AG09309 (cell line): ENCODE results near the gene FOXR1.
"Not testable (repeated sequence)": the region's sequence is repeated elsewhere in the genome, so short reads cannot be mapped to it uniquely, and the experiment has no call there.

Experiments used
- DNase-seq: peaks from one replicate; pipeline ENCODE4 v3.0.0-alpha.2; 2010; ENCODE audit warnings: low read depth
- H3K4me3 ChIP-seq: 2 replicates; pipeline ENCODE4 v1.5.1; 2011; ENCODE audit warnings: mild to moderate bottlenecking, low read depth, low read length, moderate library complexity; ENCODE audit not compliant: control insufficient read depth
- TF ChIP-seq, protein P1 (sequence below): IDR thresholded peaks from 2 replicates; pipeline ENCODE4 v1.5.1; 2011; ENCODE audit warnings: mild to moderate bottlenecking, low read depth, low read length, inconsistent platforms; ENCODE audit not compliant: insufficient read depth, control insufficient read depth; ENCODE audit errors: missing control alignments

Gene FOXR1

DNA sequence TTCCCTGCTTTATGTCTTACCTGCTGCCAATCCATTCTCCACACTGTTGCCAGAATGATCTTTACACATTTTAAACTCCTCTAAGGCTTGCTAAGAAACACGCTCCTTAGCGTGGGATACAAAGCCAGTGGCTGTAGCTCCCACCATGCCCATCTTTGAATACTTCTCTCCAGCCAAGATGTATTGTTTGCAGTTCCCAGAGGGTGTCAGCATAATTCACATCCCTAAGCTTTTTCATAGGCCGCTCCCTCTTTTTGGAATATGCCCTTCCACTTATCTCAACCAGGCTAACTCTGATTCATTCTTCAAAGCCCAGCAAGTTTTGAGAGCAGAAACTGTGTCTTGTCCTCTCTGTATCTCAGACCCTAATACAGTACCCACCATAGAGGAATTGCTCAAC lies 23.6 kb upstream of the FOXR1 start:
- DNase-seq: no peak
- TF ChIP-seq, protein P1, sequence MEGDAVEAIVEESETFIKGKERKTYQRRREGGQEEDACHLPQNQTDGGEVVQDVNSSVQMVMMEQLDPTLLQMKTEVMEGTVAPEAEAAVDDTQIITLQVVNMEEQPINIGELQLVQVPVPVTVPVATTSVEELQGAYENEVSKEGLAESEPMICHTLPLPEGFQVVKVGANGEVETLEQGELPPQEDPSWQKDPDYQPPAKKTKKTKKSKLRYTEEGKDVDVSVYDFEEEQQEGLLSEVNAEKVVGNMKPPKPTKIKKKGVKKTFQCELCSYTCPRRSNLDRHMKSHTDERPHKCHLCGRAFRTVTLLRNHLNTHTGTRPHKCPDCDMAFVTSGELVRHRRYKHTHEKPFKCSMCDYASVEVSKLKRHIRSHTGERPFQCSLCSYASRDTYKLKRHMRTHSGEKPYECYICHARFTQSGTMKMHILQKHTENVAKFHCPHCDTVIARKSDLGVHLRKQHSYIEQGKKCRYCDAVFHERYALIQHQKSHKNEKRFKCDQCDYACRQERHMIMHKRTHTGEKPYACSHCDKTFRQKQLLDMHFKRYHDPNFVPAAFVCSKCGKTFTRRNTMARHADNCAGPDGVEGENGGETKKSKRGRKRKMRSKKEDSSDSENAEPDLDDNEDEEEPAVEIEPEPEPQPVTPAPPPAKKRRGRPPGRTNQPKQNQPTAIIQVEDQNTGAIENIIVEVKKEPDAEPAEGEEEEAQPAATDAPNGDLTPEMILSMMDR: no peak
- H3K4me3 ChIP-seq: no peak overlapping the region

DNA sequence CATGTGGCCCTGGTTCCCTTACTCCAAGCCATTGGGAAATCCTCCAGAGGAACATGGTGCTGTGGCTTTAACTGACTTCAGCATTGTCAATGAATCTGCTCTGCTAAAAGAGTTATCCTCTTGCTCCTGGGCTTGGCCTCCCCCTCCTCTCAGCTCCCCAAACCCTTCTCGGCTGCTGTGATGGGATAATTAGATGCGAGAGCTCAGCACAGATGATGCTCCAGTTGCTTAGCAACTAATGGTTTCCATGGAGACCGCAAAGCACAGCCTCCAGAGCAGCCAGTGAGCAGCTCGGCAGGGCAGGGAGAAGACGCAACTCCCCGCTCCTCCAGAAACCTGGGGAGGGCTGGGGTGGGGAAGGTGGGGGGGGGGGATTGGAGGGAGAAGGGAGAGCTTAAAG lies 18.3 kb upstream of the FOXR1 start:
- no peak overlapping the region for H3K4me3 ChIP-seq
- DNase-seq: no peak
- TF ChIP-seq, protein P1: no peak

DNA sequence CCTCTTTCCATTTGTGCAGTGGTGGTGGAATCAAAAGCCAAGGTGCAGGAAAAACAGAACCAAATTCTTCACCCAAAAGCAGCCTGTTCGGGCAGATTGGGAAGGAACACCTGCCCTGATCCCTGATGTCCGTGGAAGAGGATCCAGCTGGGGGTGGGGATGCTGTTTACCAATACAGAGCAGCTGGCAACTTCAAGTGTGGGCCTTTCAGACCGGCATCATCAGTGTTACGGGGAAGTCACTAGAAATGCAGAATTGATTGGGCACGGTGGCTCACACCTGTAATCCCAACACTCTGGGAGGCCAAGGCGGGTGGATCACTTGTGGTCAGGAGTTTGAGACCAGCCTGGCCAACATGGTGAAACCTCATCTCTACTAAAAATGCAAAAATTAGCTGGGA lies 17.6 kb upstream of the FOXR1 start:
- not testable (repeated sequence) for H3K4me3 ChIP-seq, DNase-seq

DNA sequence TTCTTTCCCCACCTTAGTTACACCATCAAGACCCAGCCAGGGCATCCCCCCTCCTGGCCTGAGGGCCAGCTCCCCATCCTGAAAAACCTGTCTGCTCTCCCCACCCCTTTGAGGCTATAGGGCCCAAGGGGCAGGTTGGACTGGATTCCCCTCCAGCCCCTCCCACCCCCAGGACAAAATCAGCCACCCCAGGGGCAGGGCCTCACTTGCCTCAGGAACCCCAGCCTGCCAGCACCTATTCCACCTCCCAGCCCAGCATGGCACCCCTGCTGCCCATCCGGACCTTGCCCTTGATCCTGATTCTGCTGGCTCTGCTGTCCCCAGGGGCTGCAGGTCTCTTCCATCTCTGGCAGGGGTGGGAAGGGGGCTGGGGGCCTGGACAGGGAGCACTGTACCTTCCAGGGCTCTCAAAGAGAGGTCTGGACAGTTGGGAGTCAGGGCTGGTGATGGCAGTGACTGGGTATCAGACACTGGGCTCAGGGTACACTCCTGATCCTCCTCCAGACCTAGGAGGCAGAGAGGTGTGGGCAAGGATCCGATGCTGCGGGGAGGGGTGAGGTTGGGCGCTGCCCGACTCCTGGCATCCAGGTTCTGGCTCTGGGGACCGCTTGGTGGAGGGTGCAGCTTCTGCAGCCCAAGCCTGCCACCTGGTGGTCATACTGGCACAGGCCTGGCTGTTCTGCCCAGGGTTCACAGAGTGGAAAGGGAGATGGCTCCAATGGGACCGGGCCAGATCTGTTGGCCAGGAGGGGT lies 15.3 kb upstream of the FOXR1 start, which contains the start of gene UPK2:
UPK2 (plus strand) TSS at position 205 of the 753 bp plus-strand sequence; CDS start at position 258, 53 bp downstream.
- TF ChIP-seq, protein P1: peak; percentile 97
- peak; percentile 25 for DNase-seq
- H3K4me3 ChIP-seq: no peak within 1 kb of the TSS

DNA sequence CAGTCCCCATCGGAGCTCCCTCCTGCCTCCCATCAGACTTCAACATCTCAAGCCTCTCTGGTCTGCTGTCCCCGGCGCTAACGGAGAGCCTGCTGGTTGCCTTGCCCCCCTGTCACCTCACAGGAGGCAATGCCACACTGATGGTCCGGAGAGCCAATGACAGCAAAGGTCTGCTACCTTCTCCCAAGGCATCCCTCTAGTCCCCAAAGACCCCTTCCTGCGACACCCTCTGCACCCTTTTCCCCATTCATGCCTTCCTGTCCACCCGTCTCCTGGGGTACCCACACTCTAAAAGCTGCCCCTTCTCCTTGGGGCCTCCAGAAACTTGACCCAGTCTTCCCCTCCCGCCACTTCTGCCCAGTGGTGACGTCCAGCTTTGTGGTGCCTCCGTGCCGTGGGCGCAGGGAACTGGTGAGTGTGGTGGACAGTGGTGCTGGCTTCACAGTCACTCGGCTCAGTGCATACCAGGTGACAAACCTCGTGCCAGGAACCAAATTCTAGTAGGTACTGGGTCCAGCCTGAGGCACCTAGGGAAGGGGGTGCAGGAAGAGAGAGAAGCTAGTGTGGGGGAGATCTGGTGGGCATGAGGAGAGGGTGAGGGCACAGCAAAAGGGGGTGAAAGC lies 14.6 kb upstream of the FOXR1 start:
- no peak for DNase-seq
- TF ChIP-seq, protein P1: no peak
- H3K4me3 ChIP-seq: no peak overlapping the region

DNA sequence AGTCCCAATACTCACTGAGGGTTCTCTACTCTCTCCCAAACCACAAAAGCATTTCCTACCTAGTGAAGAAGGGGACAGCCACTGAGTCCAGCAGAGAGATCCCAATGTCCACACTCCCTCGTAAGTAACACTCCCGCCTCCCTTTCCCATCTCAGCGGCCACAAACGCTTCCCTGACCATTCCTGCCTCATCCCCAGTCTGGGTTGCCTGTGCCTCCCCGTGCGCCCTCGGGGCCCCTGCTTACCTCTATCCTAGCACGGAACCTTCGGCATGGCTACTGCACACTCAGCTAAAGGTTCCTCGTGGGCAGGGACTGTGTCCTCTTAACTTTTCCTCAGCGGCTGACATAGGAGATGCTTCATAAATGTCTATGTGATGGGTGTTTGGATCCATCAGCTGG lies 14.0 kb upstream of the FOXR1 start:
- no peak overlapping the region for H3K4me3 ChIP-seq
- TF ChIP-seq, protein P1: no peak
- no peak for DNase-seq

DNA sequence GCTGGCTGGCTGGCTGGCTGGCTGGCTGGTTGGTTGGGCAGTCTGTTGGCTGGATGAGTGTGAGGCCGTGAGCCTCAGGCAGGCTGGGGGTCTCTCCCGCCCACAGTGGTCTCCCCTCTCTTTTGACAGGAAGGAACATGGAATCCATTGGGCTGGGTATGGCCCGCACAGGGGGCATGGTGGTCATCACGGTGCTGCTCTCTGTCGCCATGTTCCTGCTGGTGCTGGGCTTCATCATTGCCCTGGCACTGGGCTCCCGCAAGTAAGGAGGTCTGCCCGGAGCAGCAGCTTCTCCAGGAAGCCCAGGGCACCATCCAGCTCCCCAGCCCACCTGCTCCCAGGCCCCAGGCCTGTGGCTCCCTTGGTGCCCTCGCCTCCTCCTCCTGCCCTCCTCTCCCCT lies 13.6 kb upstream of the FOXR1 start:
- TF ChIP-seq, protein P1: no peak
- no peak overlapping the region for H3K4me3 ChIP-seq
- no peak for DNase-seq
